ENCODE data around the gene SEC24B.

- no peak for TF ChIP-seq CTCF (IDR thresholded peaks at IDR 0.05)
- TF ChIP-seq POLR2A (IDR thresholded peaks at IDR 0.05): no peak
These were observed 115.0 kb downstream of the SEC24B start for GRCh38 chr4:109548655-109549054.

Data from adrenal gland (tissue), 5 donors.